Measurements from ENCODE around the gene ARMC2. TPM values are rescaled to one million over a fixed set of nuclear protein-coding genes. Genes with fewer than 3 reads are reported as not detected.

The ARMC2 gene
- total RNA-seq, 2 experiments from 2014 or later, result 2.7 to 4.6 TPM

DNA sequence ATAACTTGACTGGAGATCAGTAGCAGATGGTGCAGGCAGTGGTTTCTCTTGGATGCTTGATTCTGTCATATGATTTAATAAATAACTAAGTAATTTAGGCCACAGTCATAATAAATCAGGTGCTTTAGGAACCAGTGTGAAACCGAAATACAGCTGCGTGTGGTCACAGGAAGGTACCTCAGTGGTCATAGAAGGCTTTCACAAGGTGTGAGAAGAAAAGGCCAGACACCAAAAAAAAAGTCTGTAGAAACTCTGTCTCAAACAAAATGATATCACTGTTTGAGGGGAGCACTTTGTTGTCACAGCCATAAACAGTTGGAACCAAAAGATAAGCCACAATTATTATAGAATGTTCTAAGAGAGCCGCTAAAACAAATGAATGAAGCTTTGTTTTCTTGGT lies 56.5 kb downstream of the ARMC2 start:
- H3K27ac Mint-ChIP-seq, result no peak overlapping the region
- no peaks in the 10 kb centered on the region for H3K27me3 Mint-ChIP-seq
- ChIA-PET POLR2A (interaction anchor here (0.6 kb wide), 1 partner anchor 103 kb away, joined by 3 read pairs; no protein-coding TSS in a partner anchor), CTCF (interaction anchor here (0.7 to 6.2 kb wide), 3 partner anchors 11 to 1622 kb away, joined by 4 to 41 read pairs (median 28); no protein-coding TSS in a partner anchor)
- H3K9me3 Mint-ChIP-seq, result no peaks in the 10 kb centered on the region
- peaks cover 3% of the 10 kb centered on the region for H3K36me3 Mint-ChIP-seq (ENCODE audit: low read depth)
- ATAC-seq (peak; percentile 57), DNase-seq (peak; percentile 62)
- no peak overlapping the region for H3K4me3 Mint-ChIP-seq
- H3K4me1 Mint-ChIP-seq (ENCODE audit: low read depth), result peaks cover 27% of the 10 kb centered on the region
- intact Hi-C loops (cut with micrococcal nuclease), result no loop called here
- TF ChIP-seq, protein P1, sequence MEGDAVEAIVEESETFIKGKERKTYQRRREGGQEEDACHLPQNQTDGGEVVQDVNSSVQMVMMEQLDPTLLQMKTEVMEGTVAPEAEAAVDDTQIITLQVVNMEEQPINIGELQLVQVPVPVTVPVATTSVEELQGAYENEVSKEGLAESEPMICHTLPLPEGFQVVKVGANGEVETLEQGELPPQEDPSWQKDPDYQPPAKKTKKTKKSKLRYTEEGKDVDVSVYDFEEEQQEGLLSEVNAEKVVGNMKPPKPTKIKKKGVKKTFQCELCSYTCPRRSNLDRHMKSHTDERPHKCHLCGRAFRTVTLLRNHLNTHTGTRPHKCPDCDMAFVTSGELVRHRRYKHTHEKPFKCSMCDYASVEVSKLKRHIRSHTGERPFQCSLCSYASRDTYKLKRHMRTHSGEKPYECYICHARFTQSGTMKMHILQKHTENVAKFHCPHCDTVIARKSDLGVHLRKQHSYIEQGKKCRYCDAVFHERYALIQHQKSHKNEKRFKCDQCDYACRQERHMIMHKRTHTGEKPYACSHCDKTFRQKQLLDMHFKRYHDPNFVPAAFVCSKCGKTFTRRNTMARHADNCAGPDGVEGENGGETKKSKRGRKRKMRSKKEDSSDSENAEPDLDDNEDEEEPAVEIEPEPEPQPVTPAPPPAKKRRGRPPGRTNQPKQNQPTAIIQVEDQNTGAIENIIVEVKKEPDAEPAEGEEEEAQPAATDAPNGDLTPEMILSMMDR (IDR thresholded peaks at IDR 0.05), result no peak

DNA sequence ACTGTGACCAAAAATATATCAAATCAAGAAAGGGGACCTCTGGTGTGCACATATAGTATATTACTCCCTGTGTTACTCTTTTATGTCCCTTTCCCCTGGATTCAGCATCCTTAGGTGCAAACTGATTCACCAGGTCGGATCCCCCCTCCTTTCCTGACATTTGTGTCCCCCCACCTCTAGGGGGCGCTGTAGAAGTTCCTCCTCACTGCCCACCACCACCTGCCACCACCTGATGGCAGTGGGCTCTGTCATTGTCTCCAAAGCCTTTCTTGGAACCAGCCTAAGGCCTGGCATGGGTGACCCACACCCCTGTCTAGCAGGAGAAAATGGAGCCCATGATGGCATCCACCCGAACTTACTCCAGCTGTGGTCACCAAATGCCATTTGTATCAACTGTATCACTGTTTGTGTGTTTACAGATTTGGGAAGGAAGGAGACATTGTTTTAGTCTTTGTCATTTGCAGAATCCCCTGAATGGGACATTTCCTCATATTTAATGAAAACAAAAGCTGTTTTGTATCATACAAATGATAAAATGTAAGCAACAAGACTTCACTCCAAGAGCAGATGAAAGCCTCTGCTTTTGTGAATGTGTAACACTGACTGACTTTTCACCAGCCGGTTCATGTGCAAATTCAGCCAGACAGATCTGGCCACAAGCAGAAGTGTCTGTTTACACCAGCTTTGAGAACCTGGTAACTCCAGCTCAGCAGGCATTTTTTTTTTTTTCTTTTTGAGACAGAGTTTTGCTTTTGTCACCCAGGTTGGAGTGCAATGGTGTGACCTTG lies 66.2 kb downstream of the ARMC2 start:
- Mint-ChIP-seq H3K27me3 (no peaks in the 10 kb centered on the region), H3K4me1 (ENCODE audit: low read depth) (no peaks in the 10 kb centered on the region), H3K9me3 (no peaks in the 10 kb centered on the region), H3K4me3 (no peak overlapping the region), H3K36me3 (ENCODE audit: low read depth) (no peaks in the 10 kb centered on the region), H3K27ac (no peak overlapping the region)
- ATAC-seq (peak; percentile 73), DNase-seq (peak; percentile 65)
- ChIA-PET CTCF (interaction anchor here (0.7 to 5.5 kb wide), 17 partner anchors 10 to 372 kb away, joined by 3 to 46 read pairs (median 3); no protein-coding TSS in a partner anchor), POLR2A (interaction anchor here (1.6 kb wide), 1 partner anchor 39 kb away, joined by 4 read pairs; no protein-coding TSS in a partner anchor)
- intact Hi-C loops (cut with micrococcal nuclease), result loop anchor here (5.0 kb wide), 1 partner anchor 158 kb away; no protein-coding TSS in a partner anchor
- TF ChIP-seq, protein P1 (IDR thresholded peaks at IDR 0.05), result peak; percentile 90

DNA sequence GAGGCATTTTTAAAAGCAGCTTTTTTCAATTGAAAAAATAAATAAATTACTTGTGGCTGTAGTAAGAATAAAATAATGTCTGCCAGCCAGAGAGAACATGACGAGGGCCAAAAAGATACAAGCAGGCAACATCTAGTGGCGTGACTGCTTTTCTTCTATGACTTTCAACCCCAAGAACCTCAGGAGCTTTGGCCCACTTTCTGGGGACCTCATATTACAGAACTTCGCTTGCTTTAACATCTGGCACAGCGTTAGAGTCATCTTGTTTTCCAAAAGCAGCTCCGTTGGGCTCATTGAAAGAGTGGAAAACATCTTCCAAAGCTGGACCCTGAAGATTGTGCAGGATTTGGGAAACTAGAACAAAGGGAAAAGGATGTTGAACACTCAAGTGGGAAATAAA lies 67.0 kb downstream of the ARMC2 start:
- DNase-seq, result no peak
- no peaks in the 10 kb centered on the region for H3K36me3 Mint-ChIP-seq (ENCODE audit: low read depth)
- H3K27ac Mint-ChIP-seq, result no peak overlapping the region
- no peaks in the 10 kb centered on the region for H3K9me3 Mint-ChIP-seq
- no peak overlapping the region for H3K4me3 Mint-ChIP-seq
- TF ChIP-seq, protein P1 (IDR thresholded peaks at IDR 0.05), result no peak
- POLR2A ChIA-PET, result interaction anchor here (1.6 kb wide), 1 partner anchor 38 kb away, joined by 4 read pairs; no protein-coding TSS in a partner anchor
- H3K27me3 Mint-ChIP-seq, result no peaks in the 10 kb centered on the region
- no peak for ATAC-seq
- CTCF ChIA-PET, result interaction anchor here (0.9 to 5.5 kb wide), 11 partner anchors 10 to 373 kb away, joined by 3 to 46 read pairs (median 5); no protein-coding TSS in a partner anchor
- intact Hi-C loops (cut with micrococcal nuclease), result loop anchor here (5.0 kb wide), 1 partner anchor 157 kb away; no protein-coding TSS in a partner anchor
- peaks cover 5% of the 10 kb centered on the region for H3K4me1 Mint-ChIP-seq (ENCODE audit: low read depth)

DNA sequence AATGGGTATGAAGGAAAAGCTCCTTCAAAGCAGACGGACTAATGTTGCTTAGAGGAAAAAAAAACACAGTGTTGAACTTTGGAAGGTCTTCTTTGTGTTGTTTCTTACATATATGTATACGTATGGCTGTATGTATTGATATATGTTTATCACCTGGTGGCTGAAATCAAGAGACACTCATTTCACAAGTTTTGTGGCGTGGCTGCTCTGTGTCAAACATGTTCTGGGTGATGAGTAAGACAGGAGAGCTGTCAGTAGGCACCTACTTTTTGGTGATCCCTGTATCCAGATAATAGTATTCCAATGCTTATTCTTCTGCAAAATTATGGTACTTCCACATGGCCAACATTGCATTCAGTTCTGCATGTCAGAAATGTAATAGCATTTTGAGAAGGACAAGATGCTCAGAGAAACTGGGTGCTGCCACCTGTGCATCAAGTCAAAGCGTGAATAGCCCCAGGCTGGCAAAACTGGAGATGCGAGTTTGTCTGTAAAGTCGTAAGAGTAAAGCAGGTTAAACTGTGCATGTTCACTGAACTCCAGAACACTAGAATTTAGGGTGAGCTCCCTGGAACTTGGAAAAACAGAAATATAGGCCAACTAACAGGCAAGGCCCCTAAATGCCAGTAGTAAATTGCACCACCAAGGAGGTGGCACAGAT lies 67.9 kb downstream of the ARMC2 start:
- H3K4me3 Mint-ChIP-seq, result no peak overlapping the region
- intact Hi-C loops (cut with micrococcal nuclease), result loop anchor here (5.0 kb wide), 1 partner anchor 156 kb away; no protein-coding TSS in a partner anchor
- TF ChIP-seq, protein P1 (IDR thresholded peaks at IDR 0.05), result no peak
- no peaks in the 10 kb centered on the region for H3K9me3 Mint-ChIP-seq
- no peaks in the 10 kb centered on the region for H3K36me3 Mint-ChIP-seq (ENCODE audit: low read depth)
- ATAC-seq (peak; percentile 34), DNase-seq (no peak)
- H3K4me1 Mint-ChIP-seq (ENCODE audit: low read depth), result peaks cover 13% of the 10 kb centered on the region
- ChIA-PET POLR2A (interaction anchor here (0.9 to 1.6 kb wide), 2 partner anchors 37 to 99 kb away, joined by 3 to 4 read pairs; no protein-coding TSS in a partner anchor), CTCF (interaction anchor here (0.9 to 5.5 kb wide), 11 partner anchors 8 to 157 kb away, joined by 3 to 46 read pairs (median 4); no protein-coding TSS in a partner anchor)
- no peaks in the 10 kb centered on the region for H3K27me3 Mint-ChIP-seq
- H3K27ac Mint-ChIP-seq, result no peak overlapping the region
